GM21576 (cell line): ENCODE results near the gene CNTN6.

Experiments
- ATAC-seq: cut with Tn5 transposase; IDR thresholded peaks from one replicate; pipeline ENCODE4 v1.9.1; 2021; ENCODE audit warnings: mild to moderate bottlenecking, moderate library complexity; ENCODE audit not compliant: unreplicated experiment

CNTN6 gene

DNA sequence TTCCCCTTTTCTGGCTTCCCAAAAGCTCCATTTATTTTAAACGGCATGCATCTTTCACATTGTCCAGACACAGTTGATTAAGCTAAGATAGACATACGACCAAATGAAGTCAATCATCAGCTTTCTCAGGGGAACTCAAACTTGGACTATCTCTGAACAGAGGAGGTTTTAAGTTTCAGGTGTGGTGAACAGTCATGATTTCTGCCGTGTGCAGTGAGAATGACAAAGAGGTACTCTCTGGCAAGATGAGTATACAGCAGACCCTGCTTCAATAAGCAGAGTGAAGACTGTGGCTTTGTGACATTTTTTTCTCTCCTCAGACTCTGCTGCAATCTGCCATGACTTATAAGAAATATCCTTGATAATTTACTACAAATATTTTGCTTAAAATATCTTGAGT is 307.7 kb downstream of the CNTN6 start:
- no peak for ATAC-seq

DNA sequence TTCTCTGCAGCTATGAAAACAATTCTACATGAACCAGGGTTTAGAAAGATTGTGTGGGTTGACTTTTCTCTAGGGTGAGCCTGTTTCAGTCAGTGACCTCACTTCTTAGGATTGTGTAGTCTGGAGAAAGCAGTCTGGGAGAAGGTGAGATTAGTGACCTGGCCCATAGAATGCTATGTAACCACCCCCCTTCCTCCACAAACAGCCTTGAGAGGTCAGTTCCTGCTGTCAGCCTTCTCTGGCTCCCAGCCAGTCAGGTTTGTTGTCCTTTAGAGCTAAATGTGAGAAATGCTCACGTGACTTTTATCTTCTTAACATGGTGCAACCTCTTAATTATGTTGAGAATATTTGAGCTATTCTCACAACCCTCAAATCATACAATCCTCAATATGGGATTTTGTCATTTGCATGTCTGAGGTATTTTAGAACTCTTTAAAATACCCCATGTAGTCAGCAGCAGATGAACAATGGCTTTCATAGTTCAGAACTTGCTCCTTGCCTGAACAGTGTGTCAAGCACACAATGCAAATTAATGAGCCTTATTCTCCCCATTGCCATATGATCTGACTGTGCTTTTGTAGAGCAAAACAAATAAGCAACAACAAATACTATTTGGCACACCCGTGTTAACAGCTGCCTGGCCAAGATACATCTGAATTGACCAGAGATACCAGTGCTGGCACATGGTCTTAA is 311.6 kb downstream of the CNTN6 start:
- ATAC-seq = no peak

- no peak for ATAC-seq
Observed at GRCh38 chr3:1406250-1406649, 313.4 kb downstream of the CNTN6 start.

DNA sequence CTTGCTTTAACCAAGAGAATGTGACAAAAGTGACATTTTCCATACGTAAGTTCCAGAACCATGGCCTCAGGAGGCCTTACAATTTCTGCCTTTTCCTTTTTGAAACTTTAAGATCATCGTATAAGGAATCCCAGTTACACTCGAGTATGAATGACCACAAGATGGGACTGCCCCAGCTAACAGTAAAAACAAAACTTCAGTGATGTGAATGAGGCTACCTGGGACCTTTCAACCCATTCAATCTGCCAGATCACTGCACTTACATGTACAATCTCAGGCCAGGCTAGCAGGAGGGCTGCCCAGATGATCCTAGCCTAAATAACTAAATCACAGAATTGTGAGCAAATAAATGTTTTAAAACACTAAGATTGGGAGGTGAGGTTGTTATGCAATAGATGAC is 328.8 kb downstream of the CNTN6 start:
- peak; percentile 74 for ATAC-seq

DNA sequence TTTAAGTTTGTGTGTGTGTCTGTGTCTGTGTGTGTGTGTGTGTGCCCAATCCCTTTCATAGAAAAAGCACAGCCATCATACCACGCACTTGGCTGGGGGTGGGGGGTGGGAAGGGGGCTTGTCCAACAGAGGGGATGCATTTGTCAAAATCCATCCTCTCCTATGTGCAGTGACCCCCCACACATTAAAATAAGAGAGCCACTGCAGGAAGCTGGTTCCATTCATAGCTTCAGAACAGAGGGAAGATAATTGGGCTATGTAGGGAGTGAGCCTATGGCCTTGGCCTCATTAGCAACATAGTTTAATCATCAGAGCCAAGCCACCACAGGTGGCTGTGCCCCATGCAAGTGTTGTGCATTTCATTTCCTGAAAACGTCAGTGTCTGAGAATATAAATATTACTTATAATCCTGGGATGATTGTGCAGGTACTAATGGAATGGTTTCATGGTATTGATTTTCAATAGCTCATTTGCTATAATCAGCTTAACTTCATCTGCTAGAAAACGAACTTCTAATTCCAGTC is 330.8 kb downstream of the CNTN6 start:
- no peak for ATAC-seq

GRCh38 chr3:1439395-1439794 is 346.6 kb downstream of the CNTN6 start:
- no peak for ATAC-seq

DNA sequence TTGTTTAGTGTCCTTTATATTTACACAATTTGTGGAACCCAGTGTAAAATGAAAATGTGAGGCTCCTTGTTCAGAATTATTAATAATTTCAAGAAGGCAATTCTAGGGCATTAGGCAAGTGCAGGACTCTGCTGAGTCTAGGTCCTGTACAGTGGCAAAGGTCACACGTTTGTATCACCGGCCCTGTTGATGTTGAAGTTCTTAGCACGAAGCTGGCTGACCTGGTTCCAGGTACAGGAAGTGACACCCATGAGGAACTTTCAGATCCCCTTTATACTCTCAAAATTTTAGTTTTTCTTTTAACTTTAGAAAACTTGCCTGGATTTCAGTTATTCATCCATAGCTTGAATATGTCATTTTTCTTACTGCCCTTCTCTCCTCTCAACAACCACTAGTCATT is 349.4 kb downstream of the CNTN6 start:
- no peak for ATAC-seq

DNA sequence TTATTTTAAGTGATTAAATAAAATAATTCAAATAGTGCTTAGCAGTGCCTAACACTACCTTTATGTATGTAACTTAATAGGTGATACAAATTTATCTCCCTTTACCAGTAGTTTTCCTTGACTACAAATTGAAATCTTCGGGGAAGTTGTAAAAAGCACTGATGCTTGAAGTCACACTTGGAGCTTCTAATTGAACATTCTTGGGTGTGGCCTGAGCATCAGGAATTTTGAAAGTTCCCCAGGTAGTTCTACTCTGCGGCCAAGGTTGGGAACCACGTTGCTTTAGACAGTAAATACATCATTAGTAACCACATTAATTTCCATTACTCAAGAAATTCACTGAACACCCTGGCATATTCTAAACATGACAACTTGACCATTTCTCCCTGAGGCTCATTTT is 351.4 kb downstream of the CNTN6 start:
- no peak for ATAC-seq

- ATAC-seq = no peak
Observed at GRCh38 chr3:1446531-1446930, 353.7 kb downstream of the CNTN6 start.

DNA sequence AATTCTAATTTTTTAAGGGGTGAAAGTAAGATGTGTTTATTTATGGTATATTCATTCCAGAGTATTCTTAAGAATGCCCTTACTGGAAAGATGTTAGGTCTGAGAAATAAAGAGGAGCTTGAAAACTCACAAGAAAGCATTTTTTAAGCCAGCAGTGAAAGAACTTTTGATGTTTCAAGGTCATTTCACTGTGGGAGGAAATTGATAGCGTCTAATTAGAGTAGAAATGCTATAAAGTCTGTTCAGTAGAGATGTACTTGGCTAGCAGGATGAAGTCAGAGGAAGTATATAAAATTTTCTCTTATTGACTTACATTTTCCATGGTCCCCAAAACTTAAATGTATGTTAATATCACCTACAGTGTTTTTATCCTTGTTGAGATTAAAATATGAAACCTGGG is 354.6 kb downstream of the CNTN6 start:
- ATAC-seq = no peak

DNA sequence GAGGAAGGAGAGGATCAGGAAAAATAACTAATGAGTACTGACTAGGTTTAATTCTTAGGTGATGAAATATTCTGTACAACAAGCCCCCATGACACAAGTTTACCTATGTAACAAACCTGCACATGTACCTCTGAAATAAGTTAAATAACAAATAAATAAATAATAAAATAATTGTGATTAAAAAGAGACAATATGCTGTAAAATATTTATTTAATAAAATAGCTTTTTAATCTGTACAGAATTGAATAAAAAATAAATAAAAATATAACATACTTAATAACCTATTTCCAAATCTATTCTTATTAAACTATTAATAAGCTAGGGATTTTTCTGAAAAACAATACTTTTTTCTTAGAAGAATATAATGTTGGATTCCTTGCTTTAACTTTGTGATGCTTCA is 355.6 kb downstream of the CNTN6 start:
- ATAC-seq = no peak
